GM10266 (cell line): ENCODE data around the gene SERTAD1.

Experiments used
- DNase-seq: peaks from one replicate; pipeline ENCODE4 v3.0.0; 2012; ENCODE audit errors: extremely low spot score
- CTCF ChIP-seq: IDR thresholded peaks from 2 replicates; pipeline ENCODE4 v1.5.1; 2012; ENCODE audit warnings: mild to moderate bottlenecking, low read depth; ENCODE audit not compliant: control insufficient read depth, insufficient read depth; ENCODE audit errors: missing control alignments

Gene SERTAD1

GRCh38 chr19:40400559-40400958 lies 25.2 kb downstream of the SERTAD1 start:
- no peak for DNase-seq
- no peak for TF ChIP-seq CTCF

DNA sequence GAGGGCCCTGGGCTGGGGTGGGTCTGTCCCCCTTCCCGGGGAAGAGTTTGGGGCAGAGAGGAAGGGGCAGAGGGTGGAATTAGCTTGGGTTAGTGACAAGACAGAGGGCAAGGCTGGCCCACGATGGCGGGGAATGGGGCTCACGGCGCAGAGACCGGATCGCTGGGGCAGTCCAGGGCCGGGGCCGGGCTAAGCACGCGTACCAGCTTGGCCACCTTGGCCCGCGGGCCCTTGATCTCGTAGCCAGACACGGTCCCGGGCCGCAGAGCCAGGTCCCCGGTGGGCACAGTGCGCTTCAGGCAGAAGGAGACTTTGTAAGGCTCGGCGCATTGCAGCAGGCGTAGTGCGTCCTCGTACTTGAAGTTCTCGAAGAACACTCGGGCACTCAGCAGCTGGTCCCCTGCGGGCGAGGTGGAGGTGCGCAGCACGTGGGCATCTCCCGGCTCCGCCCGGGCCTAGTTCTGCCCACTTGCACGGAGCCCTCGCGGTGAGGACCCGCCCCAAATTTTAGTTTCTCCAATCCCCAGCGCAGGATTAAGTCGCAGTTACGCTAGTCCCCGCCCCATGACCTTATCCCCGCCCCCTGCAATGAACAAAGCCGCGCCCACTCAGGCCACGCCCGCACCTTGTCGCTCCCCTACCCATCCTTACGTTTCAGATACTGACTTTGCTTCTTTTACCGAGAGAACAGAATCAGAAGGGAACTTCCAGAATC lies 27.2 kb downstream of the SERTAD1 start:
- no peak for TF ChIP-seq CTCF

GRCh38 chr19:40397568-40397906 lies 28.3 kb downstream of the SERTAD1 start:
- TF ChIP-seq CTCF, result no peak

More for the DNA sequence above, 27.2 kb downstream of the SERTAD1 start:
- DNase-seq, result no peak

GRCh38 chr19:40396886-40397567 lies 28.8 kb downstream of the SERTAD1 start:
- TF ChIP-seq CTCF, result no peak
- DNase-seq, result no peak

More at GRCh38 chr19:40397568-40397906, 28.3 kb downstream of the SERTAD1 start:
- no peak for DNase-seq

- DNase-seq, result no peak
- no peak for TF ChIP-seq CTCF
These were observed 29.8 kb downstream of the SERTAD1 start for GRCh38 chr19:40395956-40396355.

DNA sequence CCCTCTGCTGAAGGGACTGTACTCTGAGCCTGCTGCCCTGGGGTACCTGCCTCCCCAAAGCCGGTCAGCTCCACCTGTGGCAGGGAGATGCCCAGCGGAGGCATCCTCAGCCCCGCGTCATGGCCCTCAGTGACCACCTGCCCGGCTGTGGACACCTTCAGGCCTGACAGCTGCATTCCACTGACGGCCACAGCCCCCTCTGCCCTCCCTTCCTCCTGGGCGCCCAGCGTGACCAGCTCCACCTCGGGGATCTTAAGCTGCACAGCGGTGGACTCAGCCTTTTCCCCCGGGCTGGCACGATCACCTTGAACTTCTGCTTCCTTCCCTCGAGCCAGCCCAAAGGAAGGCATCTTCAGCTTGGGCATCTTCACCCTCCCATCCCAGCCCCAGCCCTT lies 31.0 kb downstream of the SERTAD1 start:
- DNase-seq, result no peak
- no peak for TF ChIP-seq CTCF
